ENCODE data around the gene CASP9.

GRCh38 chr1:15442119-15442518, 81.9 kb downstream of the CASP9 start:
- TF ChIP-seq KLF9 (tag by site-specific recombination; IDR thresholded peaks at IDR 0.05; ENCODE audit: low read depth) = no peak
- no peak for TF ChIP-seq CTCF (tag by site-specific recombination; IDR thresholded peaks at IDR 0.05)
- no peak for TF ChIP-seq PATZ1 (tag by site-specific recombination; IDR thresholded peaks at IDR 0.05)
- no peak for TF ChIP-seq PBX3 (CRISPR knock-in tag; IDR thresholded peaks at IDR 0.05)
- TF ChIP-seq ZBTB1 (tag by site-specific recombination; IDR thresholded peaks at IDR 0.05) = no peak
- TF ChIP-seq ZNF830 (tag by site-specific recombination; IDR thresholded peaks at IDR 0.05; ENCODE audit: low read depth) = no peak
- TF ChIP-seq ZNF571 (tag by site-specific recombination; IDR thresholded peaks at IDR 0.05) = no peak
